ENCODE results near the gene CST3. TPM values are rescaled to one million over a fixed set of nuclear protein-coding genes. Genes with fewer than 3 reads are reported as not detected.
"Not testable (repeated sequence)": the region's sequence is repeated elsewhere in the genome, so short reads cannot be mapped to it uniquely, and the experiment has no call there.

CST3 gene
- total RNA-seq, 1 donor from 2014 or later = 69.7 TPM

- no peak for DNase-seq
Observed at GRCh38 chr20:23661002-23661429, 23.3 kb upstream of the CST3 start.

DNA sequence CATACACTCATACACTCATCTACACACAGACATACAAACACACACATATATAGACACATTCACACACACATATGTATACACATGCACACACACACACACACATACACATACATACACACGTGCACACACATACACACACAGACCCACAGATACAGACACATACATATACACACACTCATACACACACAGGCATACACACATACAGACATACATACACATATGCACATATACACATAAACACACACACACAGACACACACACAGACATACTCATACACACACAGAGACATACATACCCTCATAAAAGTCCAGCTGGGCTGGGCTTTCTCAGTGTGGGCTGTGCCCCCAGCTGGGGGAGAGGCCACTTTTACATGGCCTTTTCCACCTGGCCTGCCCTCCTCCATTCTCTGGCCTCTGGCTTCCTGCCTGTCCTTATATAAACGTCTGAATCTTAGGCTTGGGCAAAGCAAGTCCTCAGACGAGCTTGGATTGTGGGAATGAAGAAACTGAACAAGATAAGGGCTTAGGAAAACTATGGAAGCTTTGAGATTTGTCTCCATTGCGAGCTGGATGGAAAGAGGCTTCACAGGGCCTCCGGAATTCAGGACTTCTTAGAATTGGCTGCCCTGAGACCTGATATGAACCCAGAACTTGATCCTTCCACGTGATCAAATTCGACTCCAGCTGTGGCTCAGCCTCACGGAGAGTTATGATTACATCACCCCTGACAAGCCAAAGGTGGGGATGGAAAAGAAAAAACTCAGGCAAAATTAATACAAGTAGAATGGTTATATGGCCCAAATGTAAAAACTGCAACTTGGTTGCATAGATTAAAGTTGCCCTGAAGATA lies 22.5 kb upstream of the CST3 start:
- no peak for DNase-seq

- not testable (repeated sequence) for DNase-seq
Observed at GRCh38 chr20:23659610-23659988, 21.8 kb upstream of the CST3 start.

- DNase-seq = no peak
Observed at GRCh38 chr20:23658989-23659609, 21.3 kb upstream of the CST3 start.

GRCh38 chr20:23658336-23658735 lies 20.6 kb upstream of the CST3 start:
- no peak for DNase-seq

DNA sequence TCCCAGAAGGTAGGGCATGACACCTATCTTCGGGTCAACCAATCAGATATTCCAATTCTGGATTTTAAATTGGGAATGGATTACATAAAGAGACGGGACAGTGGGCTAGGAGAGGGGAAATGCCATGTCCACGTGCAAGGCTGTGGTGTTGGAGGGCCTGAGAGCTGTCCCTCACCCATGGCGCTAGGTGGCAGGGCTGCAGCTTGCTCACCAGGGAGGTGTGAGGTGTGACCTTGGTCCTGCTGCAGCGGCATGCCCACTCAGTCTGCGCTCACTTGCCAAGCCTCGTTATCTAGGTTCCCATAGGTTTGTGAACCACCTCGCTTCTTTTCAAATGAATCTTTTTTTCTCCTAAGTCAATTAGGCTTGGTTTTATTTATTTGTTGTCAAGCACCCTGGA lies 19.4 kb upstream of the CST3 start:
- DNase-seq = no peak

DNA sequence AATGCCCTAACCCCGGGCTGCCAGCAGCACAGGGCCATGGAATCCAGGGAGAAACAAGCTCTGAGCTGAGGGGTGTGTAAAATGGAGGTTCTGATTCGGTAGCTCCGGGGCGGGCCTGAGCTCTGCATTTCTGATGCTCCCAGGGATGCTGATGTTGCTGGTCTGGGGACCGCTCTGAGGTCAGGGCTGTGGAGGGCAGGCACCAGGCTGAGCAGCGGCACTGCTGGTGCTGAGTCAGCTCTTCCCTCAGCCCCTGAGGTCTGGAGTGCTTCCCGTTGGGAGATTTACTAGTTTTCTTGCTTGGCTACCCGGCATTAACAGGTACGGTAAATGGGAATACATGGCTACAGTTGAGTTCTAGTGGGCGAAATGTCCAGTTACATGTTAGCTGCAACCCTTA lies 18.6 kb upstream of the CST3 start:
- no peak for DNase-seq

DNA sequence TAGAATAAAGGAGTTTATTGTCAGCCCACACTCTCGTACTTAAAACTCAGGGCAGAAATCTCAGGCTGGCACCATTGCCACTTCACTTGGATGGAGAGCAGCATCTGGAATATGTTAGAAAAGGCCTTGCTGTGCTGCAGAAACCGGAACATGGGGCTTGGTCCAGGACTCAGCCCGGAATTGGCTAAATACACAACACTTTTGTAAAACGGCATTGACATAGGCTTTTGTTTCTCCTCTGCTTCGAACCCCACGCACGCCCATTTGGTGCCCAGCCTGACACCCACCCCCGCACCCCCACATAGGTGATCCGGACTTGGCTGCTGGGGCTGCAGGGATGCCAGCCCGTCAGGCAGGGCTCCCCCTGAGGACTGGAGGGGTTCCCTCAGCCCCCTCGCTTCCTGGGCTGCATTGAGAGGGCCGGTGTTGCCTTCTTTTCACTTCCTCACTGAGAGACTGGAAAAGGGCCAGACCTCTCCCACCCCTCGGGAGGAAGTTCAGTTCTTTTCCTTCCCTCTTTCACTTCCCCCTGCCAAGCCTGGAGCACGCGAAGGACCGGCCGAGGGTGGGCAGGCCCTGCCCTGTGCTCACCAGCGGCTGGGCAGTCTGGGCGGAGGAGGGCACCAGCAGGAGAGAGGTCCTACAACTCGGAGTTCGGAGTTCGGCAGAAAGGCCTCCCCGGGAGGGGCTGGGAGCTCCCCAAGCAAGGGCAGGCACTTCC lies 17.9 kb upstream of the CST3 start:
- DNase-seq = no peak

- no peak for DNase-seq
Observed at GRCh38 chr20:23654717-23655116, 17.0 kb upstream of the CST3 start.

GRCh38 chr20:23654000-23654399 lies 16.2 kb upstream of the CST3 start:
- no peak for DNase-seq

- DNase-seq = no peak
Observed at GRCh38 chr20:23653400-23653938, 15.7 kb upstream of the CST3 start.

DNA sequence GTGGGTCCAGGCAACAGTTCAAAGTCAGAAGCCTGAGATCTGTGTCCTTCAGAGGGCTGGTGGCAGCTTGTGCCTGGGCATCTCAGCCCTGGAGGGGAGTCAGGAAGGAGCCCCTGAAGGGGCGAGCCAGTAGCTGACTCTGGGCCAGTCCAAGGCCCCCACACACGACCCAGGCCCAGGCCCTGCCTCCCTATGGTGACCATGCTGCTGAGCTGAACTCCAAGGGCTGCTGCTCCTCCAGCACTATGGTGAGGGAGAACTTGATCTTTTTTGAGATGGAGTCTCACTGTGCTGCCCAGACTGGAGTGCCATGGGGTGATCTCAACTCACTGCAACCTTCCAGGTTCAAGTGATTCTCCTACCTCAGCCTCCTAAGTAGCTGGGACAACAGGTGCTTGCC lies 15.2 kb upstream of the CST3 start:
- DNase-seq = no peak

- no peak for DNase-seq
Observed at GRCh38 chr20:23652371-23652770, 14.6 kb upstream of the CST3 start.

DNA sequence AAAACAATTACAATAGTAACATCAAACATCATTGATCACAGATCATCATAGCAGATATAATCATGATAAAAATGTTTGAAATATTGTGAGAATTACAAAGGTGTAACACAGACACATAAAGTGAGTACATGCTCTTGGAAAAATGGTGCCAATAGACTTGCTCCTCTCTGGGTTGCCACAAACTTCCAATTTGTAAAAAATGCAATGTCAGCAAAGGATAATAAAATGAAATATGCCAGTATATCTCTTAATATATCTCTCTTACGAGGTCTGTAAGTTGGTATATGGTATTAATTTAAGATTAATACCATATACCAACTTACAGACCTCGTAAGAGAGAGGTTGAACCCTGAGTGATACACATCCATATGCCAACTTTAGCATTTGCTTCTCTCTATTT lies 13.4 kb upstream of the CST3 start:
- no peak for DNase-seq

GRCh38 chr20:23649830-23650417 lies 12.2 kb upstream of the CST3 start:
- DNase-seq = no peak

DNA sequence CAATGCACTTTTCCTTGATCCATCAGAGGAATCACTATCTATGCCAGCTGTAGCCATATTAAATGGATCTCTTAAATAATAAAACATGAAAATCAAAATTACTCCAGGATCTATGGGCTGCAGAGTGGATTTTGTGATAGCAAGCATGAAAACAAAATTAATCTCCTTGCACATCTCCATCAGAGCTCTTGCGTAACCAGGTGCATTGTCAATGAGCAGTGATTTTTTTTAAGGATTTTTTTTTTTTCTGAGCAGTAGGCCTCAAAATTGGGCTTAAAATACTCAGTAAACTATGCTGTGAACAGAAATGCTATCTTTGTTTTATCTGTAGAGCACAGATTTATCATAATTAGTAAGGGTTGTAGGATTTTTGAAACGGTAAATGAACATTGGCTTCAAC lies 11.5 kb upstream of the CST3 start:
- no peak for DNase-seq

DNA sequence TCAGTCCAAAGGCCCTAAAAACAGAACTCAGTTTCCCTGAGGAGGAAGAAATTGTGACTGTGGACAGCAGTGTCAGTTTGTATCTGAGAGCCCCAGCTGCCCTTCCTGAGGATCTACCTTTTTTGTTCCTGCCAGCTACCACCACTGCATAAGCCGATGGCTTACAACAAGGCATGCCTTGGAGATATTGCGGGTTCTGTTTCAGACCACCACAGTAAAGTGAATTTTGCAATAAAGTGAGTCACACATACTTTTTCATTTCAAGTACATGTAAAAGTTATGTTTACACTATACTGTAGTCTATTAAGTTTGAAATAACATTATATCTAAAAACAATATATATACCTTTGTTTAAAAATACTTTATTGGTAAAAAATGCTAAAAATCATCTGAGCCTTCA lies 9.6 kb upstream of the CST3 start:
- DNase-seq = no peak

DNA sequence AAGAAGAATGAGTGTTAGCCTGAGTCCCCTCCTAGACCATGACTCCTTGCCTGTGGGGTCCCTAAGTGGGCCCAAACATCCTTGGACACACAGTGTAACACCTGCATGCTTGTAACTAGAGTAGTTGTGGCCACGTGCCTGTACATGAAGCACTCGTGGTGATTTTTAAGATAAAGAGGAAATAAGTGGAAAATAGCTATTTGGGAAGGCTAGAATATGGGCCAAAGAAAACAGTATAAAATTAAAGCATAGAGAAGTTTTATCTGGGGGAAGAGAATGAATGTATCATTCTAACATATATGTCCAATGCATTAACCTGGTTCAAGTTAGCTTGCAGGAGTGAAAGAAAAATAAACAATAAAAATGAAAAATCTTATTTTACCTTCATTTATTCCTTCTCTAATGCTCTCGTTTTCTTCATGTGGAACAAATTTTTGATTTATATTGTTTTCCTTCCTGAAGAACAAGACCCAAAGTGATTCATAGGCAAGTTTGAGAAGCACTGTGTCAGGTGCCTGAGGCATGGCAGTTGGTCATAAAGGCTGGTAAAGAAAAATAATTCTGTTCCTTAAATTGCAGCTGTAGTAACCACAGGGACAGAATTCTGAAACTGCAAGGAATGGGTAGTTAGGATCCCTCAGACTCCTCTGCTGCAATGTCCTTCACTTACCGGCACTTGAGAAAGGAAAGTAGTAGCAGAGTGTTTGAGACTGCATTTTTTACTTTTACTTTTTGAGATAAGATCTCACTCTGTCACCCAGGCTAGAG lies 8.5 kb upstream of the CST3 start:
- no peak for DNase-seq

DNA sequence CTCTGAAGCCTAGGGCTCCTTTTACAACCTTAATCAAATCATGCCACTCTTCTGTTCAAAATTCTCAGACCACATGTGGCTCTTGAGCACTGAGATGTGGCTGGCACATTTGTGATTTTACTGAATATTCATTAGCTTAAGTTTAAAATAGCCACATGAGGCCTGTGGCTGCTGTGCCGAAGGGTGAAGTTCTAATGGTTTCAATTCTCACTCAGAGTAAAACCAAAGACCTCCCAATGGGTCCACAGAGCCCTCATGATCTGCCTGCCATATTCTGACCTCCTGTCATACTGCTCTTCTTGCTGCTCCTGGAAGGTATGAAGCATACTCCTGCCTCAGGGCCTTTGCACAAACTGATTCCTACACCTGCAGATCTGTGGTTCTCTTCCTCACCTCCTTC lies 7.8 kb upstream of the CST3 start:
- DNase-seq = no peak

- DNase-seq = no peak
Observed at GRCh38 chr20:23644164-23644563, 6.4 kb upstream of the CST3 start.

DNA sequence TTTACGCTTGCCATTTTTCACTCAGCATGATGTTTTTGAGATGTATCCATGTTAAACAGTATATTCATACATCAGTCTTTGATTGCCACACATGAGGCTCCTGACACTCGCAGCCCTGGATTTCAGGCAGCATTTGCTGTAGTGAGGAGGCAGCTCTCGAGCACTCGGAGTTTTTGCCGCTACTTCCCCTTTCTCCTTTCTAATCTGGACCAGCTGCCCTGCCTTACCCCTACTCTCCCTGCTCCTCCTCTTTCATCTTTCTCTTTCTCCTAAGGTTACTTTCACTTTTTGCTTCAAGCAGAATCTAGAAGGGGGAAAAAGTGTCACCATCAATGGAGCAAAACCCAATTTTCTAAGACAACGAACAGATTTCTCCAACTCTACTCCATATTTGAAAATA lies 5.9 kb upstream of the CST3 start:
- no peak for DNase-seq

Measured in skin of body (tissue), 2 donors.